PC-3 (cell line): ENCODE results near the gene PUS3. TPM values are rescaled to one million over a fixed set of nuclear protein-coding genes. Genes with fewer than 3 reads are reported as not detected.
A peak's percentile ranks its signal among the peaks of the same experiment; 100 is the strongest.

Experiments used
- ATAC-seq: fragments of 200-7000 bp; cut with Tn5 transposase; 2 replicates; pipeline ENCODE4 v1.9.1; 2020; ENCODE audit warnings: mild to moderate bottlenecking, moderate library complexity
- BruUV-seq: library from RNA; stranded (reverse); fragments of 400-500 nt; replicated peaks from 2 replicates; lab custom pipeline; 2021; lab: Mats Ljungman, UMichigan
- CTCF ChIA-PET: fragments of 300-600 bp; sonication (Branson Sonifier 250); formaldehyde crosslinking; loops from one replicate; lab custom pipeline; 2022; ENCODE audit warnings: antibody characterized with exemption; lab: Charles Lee
- POLR2A ChIA-PET: fragments of 300-600 bp; sonication (Branson Sonifier 250); formaldehyde crosslinking; loops from one replicate; lab custom pipeline; 2022; ENCODE audit warnings: antibody characterized with exemption; ENCODE audit not compliant: unreplicated experiment; lab: Charles Lee
- DNase-seq: peaks from one replicate; pipeline ENCODE4 v3.0.0-alpha.2; 2015
- H2AFZ ChIP-seq: fragments of 300-600 bp; sonication (generic); 2 replicates; pipeline ENCODE4 v1.6.0; 2016; ENCODE audit warnings: antibody characterized with exemption, low read length
- H3F3A ChIP-seq: fragments of 300-600 bp; sonication (generic); one replicate; pipeline ENCODE4 v1.6.0; 2017; ENCODE audit warnings: antibody characterized with exemption, low read length, control low read depth, mild to moderate bottlenecking; ENCODE audit not compliant: unreplicated experiment
- H3K27ac ChIP-seq: fragments of 300-600 bp; sonication (generic); 2 replicates; pipeline ENCODE4 v1.5.1; 2016; ENCODE audit warnings: mild to moderate bottlenecking, low read length
- H3K27me3 ChIP-seq: fragments of 300-600 bp; sonication (generic); 2 replicates; pipeline ENCODE4 v1.6.1; 2016; ENCODE audit warnings: low read length, mixed read lengths
- H3K36me3 ChIP-seq: fragments of 300-600 bp; sonication (generic); 2 replicates; pipeline ENCODE4 v1.6.1; 2016; ENCODE audit warnings: low read depth, mixed run types, low read length, mixed read lengths
- H3K4me1 ChIP-seq: fragments of 300-600 bp; sonication (generic); 2 replicates; pipeline ENCODE4 v1.5.1; 2016; ENCODE audit warnings: low read length; ENCODE audit not compliant: insufficient read depth
- H3K4me2 ChIP-seq: fragments of 300-600 bp; sonication (generic); 2 replicates; pipeline ENCODE4 v1.6.0; 2016; ENCODE audit warnings: low read length
- H3K4me3 ChIP-seq: fragments of 300-600 bp; sonication (generic); 2 replicates; pipeline ENCODE4 v1.5.1; 2016; ENCODE audit warnings: mild to moderate bottlenecking, low read length, mixed read lengths
- H3K79me2 ChIP-seq: fragments of 300-600 bp; sonication (generic); 2 replicates; pipeline ENCODE4 v1.6.1; 2017; ENCODE audit warnings: low read length, mixed read lengths
- H3K9ac ChIP-seq: fragments of 300-600 bp; sonication (generic); 2 replicates; pipeline ENCODE4 v1.6.0; 2016; ENCODE audit warnings: mild to moderate bottlenecking, low read length
- H3K9me2 ChIP-seq: fragments of 300-600 bp; sonication (generic); replicated peaks from 2 replicates; pipeline ENCODE4 v1.6.1; 2016; ENCODE audit warnings: mixed run types, low read length, mixed read lengths
- H3K9me3 ChIP-seq: fragments of 300-600 bp; sonication (generic); 2 replicates; pipeline ENCODE4 v1.6.1; 2016; ENCODE audit warnings: low read length, mixed read lengths
- H4K20me1 ChIP-seq: fragments of 300-600 bp; sonication (generic); 2 replicates; pipeline ENCODE4 v1.6.1; 2016; ENCODE audit warnings: low read length, mixed read lengths
- CTCF ChIP-seq: fragments of 300-600 bp; sonication (generic); conservative IDR thresholded peaks from 2 replicates; pipeline ENCODE4 v1.5.1; 2017; ENCODE audit warnings: antibody characterized with exemption, low read depth, mild to moderate bottlenecking, low read length
- EZH2 ChIP-seq: fragments of 300-600 bp; sonication (generic); IDR thresholded peaks from one replicate; pipeline ENCODE4 v1.6.1; 2017; ENCODE audit warnings: antibody characterized with exemption, mild to moderate bottlenecking, low read length; ENCODE audit not compliant: unreplicated experiment
- EZH2phosphoT487 ChIP-seq: fragments of 300-600 bp; sonication (generic); IDR thresholded peaks from 2 replicates; pipeline ENCODE4 v1.6.1; 2018; ENCODE audit warnings: mild to moderate bottlenecking, antibody characterized with exemption, low read length, borderline replicate concordance
- intact Hi-C: fragments of 100-400 bp; cut with micrococcal nuclease; formaldehyde crosslinking; loops from 2 replicates; pipeline ENCODE4 v1.9.0; 2023
- total RNA-seq: library from RNA; depleted of rRNA; stranded (reverse); fragments of >200 nt; gene quantifications from 2 replicates; pipeline ENCODE4 v1.2.3, GENCODE V29; 2014

PUS3 gene
- total RNA-seq, 1 experiment from 2014 or later = 26.2 TPM

GRCh38 chr11:125923012-125923579 is 20.1 kb upstream of the PUS3 start:
- BruUV-seq = no TSS peak
- DNase-seq = peak; percentile 94

GRCh38 chr11:125922156-125922555 is 19.1 kb upstream of the PUS3 start:
- no TSS peak for BruUV-seq
- Histone ChIP-seq H4K20me1 (no peaks in the 10 kb centered on the region), H3K4me1 (no peaks in the 10 kb centered on the region), H3K4me3 (no peak overlapping the region), H3K9me2 (no peaks in the 10 kb centered on the region), H3K79me2 (no peaks in the 10 kb centered on the region), H2AFZ (no peak overlapping the region), H3K9me3 (no peaks in the 10 kb centered on the region), H3K36me3 (no peaks in the 10 kb centered on the region), H3K4me2 (no peak overlapping the region), H3K9ac (no peak overlapping the region), H3K27ac (no peak overlapping the region), H3K27me3 (peaks cover 10% of the 10 kb centered on the region; the same call in 1 of the 2 replicates), H3F3A (no peaks in the 10 kb centered on the region)
- ATAC-seq = no peak
- POLR2A ChIA-PET = interaction anchor here (0.6 kb wide), 1 partner anchor 183 kb away, joined by 5 read pairs; no protein-coding TSS in a partner anchor
- DNase-seq = no peak
- TF ChIP-seq EZH2 (no peak), EZH2phosphoT487 (no peak), CTCF (no peak)
- CTCF ChIA-PET = no interaction called here
- intact Hi-C loops = loop anchor here (10.0 kb wide), 1 partner anchor 193 kb away; no protein-coding TSS in a partner anchor

More at GRCh38 chr11:125923012-125923579, 20.1 kb upstream of the PUS3 start:
- no peaks in the 10 kb centered on the region for H3K4me1 ChIP-seq
- H3K9me2 ChIP-seq = no peaks in the 10 kb centered on the region
- H3K9ac ChIP-seq = no peak overlapping the region
- CTCF ChIA-PET = interaction anchor here (0.8 to 1.4 kb wide), 2 partner anchors 191 to 271 kb away, joined by 3 to 8 read pairs; no protein-coding TSS in a partner anchor
- no peak overlapping the region for H2AFZ ChIP-seq
- no peaks in the 10 kb centered on the region for H3F3A ChIP-seq
- no peaks in the 10 kb centered on the region for H3K36me3 ChIP-seq
- intact Hi-C loops = loop anchor here (1.0 to 10.0 kb wide), 3 partner anchors 138 to 271 kb away; no protein-coding TSS in a partner anchor
- no peak overlapping the region for H3K27ac ChIP-seq
- no peaks in the 10 kb centered on the region for H3K9me3 ChIP-seq
- TF ChIP-seq CTCF (peak; percentile 93), EZH2phosphoT487 (no peak)
- no peaks in the 10 kb centered on the region for H4K20me1 ChIP-seq
- peaks cover 6% of the 10 kb centered on the region; the same call in 1 of the 2 replicates for H3K27me3 ChIP-seq
- ATAC-seq = peak; percentile 86
- H3K4me3 ChIP-seq = no peak overlapping the region
- POLR2A ChIA-PET = no interaction called here
- no peak overlapping the region for H3K4me2 ChIP-seq
- H3K79me2 ChIP-seq = no peaks in the 10 kb centered on the region

GRCh38 chr11:125921042-125921441 is 18.0 kb upstream of the PUS3 start:
- Histone ChIP-seq H3K9ac (no peak overlapping the region), H4K20me1 (no peaks in the 10 kb centered on the region), H3K4me2 (no peak overlapping the region), H3K27ac (no peak overlapping the region), H3K36me3 (no peaks in the 10 kb centered on the region), H3K9me2 (no peaks in the 10 kb centered on the region), H3K79me2 (no peaks in the 10 kb centered on the region), H3K4me1 (no peaks in the 10 kb centered on the region), H3K4me3 (no peak overlapping the region), H3F3A (no peaks in the 10 kb centered on the region), H3K9me3 (no peaks in the 10 kb centered on the region), H2AFZ (no peak overlapping the region), H3K27me3 (peaks cover 20% of the 10 kb centered on the region)
- ChIA-PET CTCF (no interaction called here), POLR2A (no interaction called here)
- BruUV-seq = no TSS peak
- DNase-seq (no peak), ATAC-seq (no peak)
- intact Hi-C loops = loop anchor here (10.0 kb wide), 1 partner anchor 194 kb away; no protein-coding TSS in a partner anchor
- TF ChIP-seq EZH2 (no peak), EZH2phosphoT487 (no peak), CTCF (no peak)
